DND-41 (cell line): ENCODE measurements around the gene THSD7A.

Source experiments
- ATAC-seq: fragments of 200-7000 bp; cut with Tn5 transposase; 3 replicates; pipeline ENCODE4 v1.9.1; 2021; ENCODE audit warnings: low read depth; ENCODE audit not compliant: insufficient read depth
- DNase-seq: peaks from one replicate; pipeline ENCODE4 v3.0.0-alpha.2; 2020
- H2AFZ ChIP-seq: 2 replicates; pipeline ENCODE4 v1.6.0; 2012; ENCODE audit warnings: low read depth, low read length
- H3K27ac ChIP-seq: 2 replicates; pipeline ENCODE4 v1.5.1; 2012; ENCODE audit warnings: low read length, inconsistent platforms
- H3K27me3 ChIP-seq: fragments of 200-600 bp; sonication (generic); 2 replicates; pipeline ENCODE4 v1.6.0; 2012; ENCODE audit warnings: low read length, mild to moderate bottlenecking, inconsistent platforms; ENCODE audit not compliant: insufficient read depth, poor library complexity
- H3K36me3 ChIP-seq: 2 replicates; pipeline ENCODE4 v1.5.1; 2012; ENCODE audit warnings: low read length, inconsistent platforms; ENCODE audit not compliant: insufficient read depth
- H3K4me1 ChIP-seq: 2 replicates; pipeline ENCODE4 v1.5.1; 2012; ENCODE audit warnings: mild to moderate bottlenecking, low read length; ENCODE audit not compliant: insufficient read depth
- H3K4me2 ChIP-seq: 2 replicates; pipeline ENCODE4 v1.6.0; 2012; ENCODE audit warnings: mild to moderate bottlenecking, moderate library complexity, low read length, inconsistent platforms; ENCODE audit not compliant: insufficient read depth
- H3K4me3 ChIP-seq, 2 experiments: fragments of 200-600 bp in 1 of 2; shearing (Covaris generic) in 1 of 2; 2 replicates each; pipeline ENCODE4 v1.5.1; 2012 to 2016; ENCODE audit warnings: inconsistent platforms in 2 of 2, low read length in 2 of 2, mild to moderate bottlenecking in 2 of 2, low read depth in 1 of 2, moderate library complexity in 1 of 2
- H3K79me2 ChIP-seq: 2 replicates; pipeline ENCODE4 v1.6.0; 2012; ENCODE audit warnings: low read length, inconsistent platforms; ENCODE audit not compliant: insufficient read depth
- H3K9ac ChIP-seq: 2 replicates; pipeline ENCODE4 v1.6.0; 2012; ENCODE audit warnings: low read depth, mild to moderate bottlenecking, inconsistent platforms, low read length, moderate library complexity
- H3K9me3 ChIP-seq: 2 replicates; pipeline ENCODE4 v1.5.1; 2012; ENCODE audit warnings: low read length, moderate library complexity, mild to moderate bottlenecking, inconsistent platforms; ENCODE audit not compliant: insufficient read depth, severe bottlenecking
- H4K20me1 ChIP-seq: 2 replicates; pipeline ENCODE4 v1.6.0; 2012; ENCODE audit warnings: low read length; ENCODE audit not compliant: insufficient read depth
- CTCF ChIP-seq: IDR thresholded peaks from 2 replicates; pipeline ENCODE4 v1.5.1; 2012; ENCODE audit warnings: borderline replicate concordance, low read length, moderate library complexity, mild to moderate bottlenecking; ENCODE audit not compliant: poor library complexity, severe bottlenecking; ENCODE audit errors: extremely low read depth
- EZH2 ChIP-seq: IDR thresholded peaks from 3 replicates; pipeline ENCODE4 v1.6.1; 2012; ENCODE audit warnings: borderline replicate concordance, low read depth, mild to moderate bottlenecking, moderate library complexity, low read length, inconsistent platforms; ENCODE audit not compliant: severe bottlenecking

Gene THSD7A

GRCh38 chr7:11576310-11576709 is 255.7 kb downstream of the THSD7A start:
- Histone ChIP-seq H3K27me3 (no peaks in the 10 kb centered on the region), H3K4me3 (no peak overlapping the region), H3K9me3 (no peaks in the 10 kb centered on the region), H3K79me2 (no peaks in the 10 kb centered on the region), H2AFZ (no peak overlapping the region), H4K20me1 (no peaks in the 10 kb centered on the region), H3K27ac (no peak overlapping the region), H3K4me1 (no peaks in the 10 kb centered on the region), H3K9ac (no peak overlapping the region), H3K36me3 (no peaks in the 10 kb centered on the region), H3K4me2 (no peak overlapping the region)
- TF ChIP-seq EZH2 (no peak), CTCF (no peak)
- ATAC-seq (no peak), DNase-seq (no peak)

DNA sequence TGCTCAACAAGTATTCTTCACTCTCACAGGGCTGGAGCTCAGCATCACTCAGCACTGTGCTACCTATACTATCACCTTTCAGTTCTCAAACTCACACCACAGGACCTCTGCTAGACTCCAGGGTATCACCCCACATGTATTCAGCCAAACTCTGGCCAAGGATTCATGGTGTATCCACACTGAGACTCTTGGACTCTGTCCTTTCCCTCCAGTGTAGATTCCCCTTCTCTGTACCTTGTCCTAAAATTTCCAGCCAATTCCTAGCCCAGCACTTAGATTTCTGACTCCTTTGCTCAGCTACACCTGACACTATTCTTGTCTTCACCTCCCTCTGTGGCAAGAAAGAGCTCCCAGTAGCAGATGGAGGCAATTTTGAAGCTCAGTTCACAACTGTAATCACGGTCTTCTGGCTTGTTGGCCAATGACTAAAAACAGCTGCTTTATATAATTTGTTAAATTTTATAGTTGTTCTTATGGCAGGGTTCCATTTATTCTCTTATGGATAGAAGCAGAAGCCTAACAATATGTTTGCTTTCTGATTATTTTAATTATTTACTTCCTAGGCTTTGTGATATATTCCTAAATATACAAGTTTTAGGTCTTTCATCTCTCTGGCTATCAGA is 258.8 kb downstream of the THSD7A start:
- H2AFZ ChIP-seq, result no peak overlapping the region
- H3K27me3 ChIP-seq, result no peaks in the 10 kb centered on the region
- H3K27ac ChIP-seq, result no peak overlapping the region
- DNase-seq, result no peak
- H3K79me2 ChIP-seq, result no peaks in the 10 kb centered on the region
- TF ChIP-seq CTCF (no peak), EZH2 (no peak)
- no peak overlapping the region for H3K4me3 ChIP-seq
- H3K9me3 ChIP-seq, result no peaks in the 10 kb centered on the region
- no peaks in the 10 kb centered on the region for H4K20me1 ChIP-seq
- H3K4me1 ChIP-seq, result no peaks in the 10 kb centered on the region
- no peaks in the 10 kb centered on the region for H3K36me3 ChIP-seq
- H3K9ac ChIP-seq, result no peak overlapping the region
- H3K4me2 ChIP-seq, result no peak overlapping the region
- no peak for ATAC-seq

GRCh38 chr7:11570922-11571550 is 261.0 kb downstream of the THSD7A start:
- TF ChIP-seq EZH2, result no peak
- no peak for TF ChIP-seq CTCF
- Histone ChIP-seq H3K4me1 (no peaks in the 10 kb centered on the region), H4K20me1 (no peaks in the 10 kb centered on the region), H3K27me3 (no peaks in the 10 kb centered on the region), H2AFZ (no peak overlapping the region), H3K9me3 (no peaks in the 10 kb centered on the region), H3K4me2 (no peak overlapping the region), H3K79me2 (no peaks in the 10 kb centered on the region), H3K36me3 (no peaks in the 10 kb centered on the region), H3K4me3 (no peak overlapping the region), H3K27ac (no peak overlapping the region), H3K9ac (no peak overlapping the region)
- DNase-seq, result no peak
- no peak for ATAC-seq
